GM19397 (cell line): ENCODE measurements around the gene ALPK1.
"Not testable (repeated sequence)": the region's sequence is repeated elsewhere in the genome, so short reads cannot be mapped to it uniquely, and the experiment has no call there.

Source experiments
- ATAC-seq: cut with Tn5 transposase; IDR thresholded peaks from one replicate; pipeline ENCODE4 v1.9.1; 2021; ENCODE audit warnings: mild to moderate bottlenecking, moderate library complexity; ENCODE audit not compliant: unreplicated experiment

The ALPK1 gene

GRCh38 chr4:112296949-112297880 is at the start of gene ALPK1:
TSS of gene ALPK1 (plus strand) at chr4:112297369.
- ATAC-seq = peak; percentile 77

- ATAC-seq = no peak
These were observed 46.0 kb upstream of the ALPK1 start for GRCh38 chr4:112251019-112251643.

- ATAC-seq = no peak
These were observed 44.9 kb upstream of the ALPK1 start for GRCh38 chr4:112252234-112252633.

GRCh38 chr4:112253382-112254000 is 43.7 kb upstream of the ALPK1 start:
- ATAC-seq = no peak

- no peak for ATAC-seq
These were observed 40.1 kb upstream of the ALPK1 start for GRCh38 chr4:112257098-112257497.

GRCh38 chr4:112266823-112267222 is 30.3 kb upstream of the ALPK1 start:
- no peak for ATAC-seq

GRCh38 chr4:112270051-112270450 is 27.1 kb upstream of the ALPK1 start:
- ATAC-seq = no peak

GRCh38 chr4:112270640-112271421 is 26.3 kb upstream of the ALPK1 start:
- ATAC-seq = no peak

GRCh38 chr4:112272292-112272691 is 24.9 kb upstream of the ALPK1 start:
- no peak for ATAC-seq

GRCh38 chr4:112274959-112275358 is 22.2 kb upstream of the ALPK1 start:
- ATAC-seq = no peak

GRCh38 chr4:112276113-112276512 is 21.1 kb upstream of the ALPK1 start:
- ATAC-seq = no peak

GRCh38 chr4:112277220-112277619 is 19.9 kb upstream of the ALPK1 start:
- no peak for ATAC-seq

GRCh38 chr4:112277705-112278448 is 19.3 kb upstream of the ALPK1 start:
- ATAC-seq = no peak

GRCh38 chr4:112279025-112279881 is 17.9 kb upstream of the ALPK1 start:
- ATAC-seq = peak; percentile 52

GRCh38 chr4:112279882-112280315 is 17.3 kb upstream of the ALPK1 start:
- ATAC-seq = peak; percentile 10

- no peak for ATAC-seq
These were observed 16.6 kb upstream of the ALPK1 start for GRCh38 chr4:112280386-112281056.

GRCh38 chr4:112281895-112282398 is 15.2 kb upstream of the ALPK1 start:
- ATAC-seq = not testable (repeated sequence)

GRCh38 chr4:112282860-112283667 is 14.1 kb upstream of the ALPK1 start:
- ATAC-seq = no peak
